ENCODE measurements around the gene EHD4.

Gene EHD4

GRCh38 chr15:41939986-41940385, 32.4 kb downstream of the EHD4 start:
- no peak for DNase-seq (ENCODE audit: extremely low read depth in 1 of 2, low read depth in 1 of 2)

GRCh38 chr15:41937568-41937923, 34.8 kb downstream of the EHD4 start:
- no peak for DNase-seq (ENCODE audit: extremely low read depth in 1 of 2, low read depth in 1 of 2)

GRCh38 chr15:41936649-41937567, 35.4 kb downstream of the EHD4 start:
- peak in 1 of 2 donors; percentile 71 for DNase-seq (ENCODE audit: extremely low read depth in 1 of 2, low read depth in 1 of 2)

GRCh38 chr15:41936155-41936554, 36.2 kb downstream of the EHD4 start:
- no peak for DNase-seq (ENCODE audit: extremely low read depth in 1 of 2, low read depth in 1 of 2)

GRCh38 chr15:41935566-41936020, 36.8 kb downstream of the EHD4 start:
- DNase-seq (ENCODE audit: extremely low read depth in 1 of 2, low read depth in 1 of 2): peak in 1 of 2 donors; percentile 31

GRCh38 chr15:41934843-41935242, 37.5 kb downstream of the EHD4 start:
- DNase-seq (ENCODE audit: extremely low read depth in 1 of 2, low read depth in 1 of 2): peak in 1 of 2 donors; percentile 62

GRCh38 chr15:41933771-41934170, 38.6 kb downstream of the EHD4 start:
- DNase-seq (ENCODE audit: extremely low read depth in 1 of 2, low read depth in 1 of 2): no peak

- DNase-seq (ENCODE audit: extremely low read depth in 1 of 2, low read depth in 1 of 2): no peak
Measured at GRCh38 chr15:41933326-41933725, 39.0 kb downstream of the EHD4 start.

GRCh38 chr15:41932511-41933289, 39.7 kb downstream of the EHD4 start:
- DNase-seq (ENCODE audit: extremely low read depth in 1 of 2, low read depth in 1 of 2): no peak

GRCh38 chr15:41932101-41932500, 40.3 kb downstream of the EHD4 start:
- no peak for DNase-seq (ENCODE audit: extremely low read depth in 1 of 2, low read depth in 1 of 2)

- no peak for DNase-seq (ENCODE audit: extremely low read depth in 1 of 2, low read depth in 1 of 2)
Measured at GRCh38 chr15:41930867-41931222, 41.5 kb downstream of the EHD4 start.

- no peak for DNase-seq (ENCODE audit: extremely low read depth in 1 of 2, low read depth in 1 of 2)
Measured at GRCh38 chr15:41930221-41930866, 42.0 kb downstream of the EHD4 start.

GRCh38 chr15:41928637-41929620, 43.4 kb downstream of the EHD4 start:
- no peak for DNase-seq (ENCODE audit: extremely low read depth in 1 of 2, low read depth in 1 of 2)

GRCh38 chr15:41928100-41928499, 44.3 kb downstream of the EHD4 start:
- DNase-seq (ENCODE audit: extremely low read depth in 1 of 2, low read depth in 1 of 2): no peak

- no peak for DNase-seq (ENCODE audit: extremely low read depth in 1 of 2, low read depth in 1 of 2)
Measured at GRCh38 chr15:41927536-41927935, 44.8 kb downstream of the EHD4 start.

GRCh38 chr15:41926185-41927056, 45.9 kb downstream of the EHD4 start:
- no peak for DNase-seq (ENCODE audit: extremely low read depth in 1 of 2, low read depth in 1 of 2)

- no peak for DNase-seq (ENCODE audit: extremely low read depth in 1 of 2, low read depth in 1 of 2)
Measured at GRCh38 chr15:41925086-41925608, 47.2 kb downstream of the EHD4 start.

- no peak for DNase-seq (ENCODE audit: extremely low read depth in 1 of 2, low read depth in 1 of 2)
Measured at GRCh38 chr15:41923401-41923997, 48.9 kb downstream of the EHD4 start.

GRCh38 chr15:41922353-41922752, 50.0 kb downstream of the EHD4 start:
- no peak for DNase-seq (ENCODE audit: extremely low read depth in 1 of 2, low read depth in 1 of 2)

Data from stimulated activated CD8-positive, alpha-beta memory T cell treated with anti-CD3 and anti-CD28 coated beads, Interleukin-7, amount 100 ng/mL, for 48 hours (primary cell).